ENCODE data around the gene LMBR1. TPM values are rescaled to one million over a fixed set of nuclear protein-coding genes. Genes with fewer than 3 reads are reported as not detected.

LMBR1 gene, protein sequence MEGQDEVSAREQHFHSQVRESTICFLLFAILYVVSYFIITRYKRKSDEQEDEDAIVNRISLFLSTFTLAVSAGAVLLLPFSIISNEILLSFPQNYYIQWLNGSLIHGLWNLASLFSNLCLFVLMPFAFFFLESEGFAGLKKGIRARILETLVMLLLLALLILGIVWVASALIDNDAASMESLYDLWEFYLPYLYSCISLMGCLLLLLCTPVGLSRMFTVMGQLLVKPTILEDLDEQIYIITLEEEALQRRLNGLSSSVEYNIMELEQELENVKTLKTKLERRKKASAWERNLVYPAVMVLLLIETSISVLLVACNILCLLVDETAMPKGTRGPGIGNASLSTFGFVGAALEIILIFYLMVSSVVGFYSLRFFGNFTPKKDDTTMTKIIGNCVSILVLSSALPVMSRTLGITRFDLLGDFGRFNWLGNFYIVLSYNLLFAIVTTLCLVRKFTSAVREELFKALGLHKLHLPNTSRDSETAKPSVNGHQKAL
- total RNA-seq (2022; extraction: Qiagen RNA extraction; ENCODE audit: low read depth) = 21.7 to 32.4 TPM (median 29.6 TPM) in 5 replicates

DNA sequence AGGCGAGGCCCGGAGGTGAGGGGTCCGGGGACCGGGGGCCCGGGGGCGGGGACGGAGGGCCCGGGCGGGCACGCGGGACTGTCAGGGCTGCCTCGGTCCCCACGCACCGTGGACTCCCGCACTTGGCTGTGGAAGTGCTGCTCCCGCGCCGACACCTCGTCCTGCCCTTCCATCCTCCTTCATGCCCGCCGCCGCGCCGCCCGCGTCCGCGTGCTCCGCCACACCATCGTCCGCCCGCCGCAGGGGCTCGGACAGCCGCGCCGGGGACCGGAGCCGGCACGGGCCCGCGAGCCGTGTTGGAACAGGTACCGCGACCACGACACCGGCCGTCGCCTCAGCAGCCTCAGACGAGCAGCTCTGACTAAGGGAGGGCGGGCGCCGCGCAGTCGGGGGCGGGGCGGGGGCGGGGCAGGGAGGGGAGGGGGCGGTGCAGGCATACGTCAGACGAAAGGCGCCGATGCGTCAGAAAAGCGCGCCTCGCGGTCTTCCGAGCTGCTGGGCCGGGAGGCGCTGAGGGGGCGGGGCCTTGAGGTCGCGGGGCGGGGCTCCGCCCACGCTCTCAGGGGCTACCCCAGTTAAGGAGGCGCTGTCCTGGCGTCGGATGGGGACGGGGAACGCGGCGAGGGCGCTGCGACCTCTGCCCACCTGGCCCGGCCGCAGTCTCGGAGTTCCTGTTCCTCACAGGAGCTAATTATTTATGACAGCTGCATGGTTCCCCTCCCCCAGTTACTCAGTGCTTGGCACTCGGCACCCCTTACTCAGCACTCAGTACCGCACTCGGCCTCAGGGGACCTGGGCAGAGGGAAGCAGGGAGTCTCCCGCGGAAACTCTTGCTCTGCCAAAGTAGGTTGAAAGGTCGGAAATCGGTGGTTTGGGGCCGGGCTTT is at the start of gene LMBR1:
LMBR1 (minus strand) TSS at position 363 of the 886 bp plus-strand sequence; CDS start at position 173, 190 bp downstream.

GRCh38 chr7:156640257-156640948 is 252.6 kb downstream of the LMBR1 start, which contains the start of gene RNF32:
RNF32 (plus strand) TSS chr7:156640774; CDS start chr7:156643878, 3,104 bp downstream.

Other genes with a start within 250 kb of the LMBR1 start
- 17.4 to 21.2 TPM (median 19.2 TPM) in 5 replicates for gene NOM1, start 56.5 kb upstream of the LMBR1 start, total RNA-seq (2022; extraction: Qiagen RNA extraction; ENCODE audit: low read depth)
- gene MNX1, start 117.5 kb upstream of the LMBR1 start, total RNA-seq (2022; extraction: Qiagen RNA extraction; ENCODE audit: low read depth) = 3.8 to 6.1 TPM (median 5.5 TPM) in 5 replicates
- gene UBE3C, start 245.7 kb upstream of the LMBR1 start, total RNA-seq (2022; extraction: Qiagen RNA extraction; ENCODE audit: low read depth) = 61.7 to 75.7 TPM (median 68.9 TPM) in 5 replicates